B cell (primary cell): ENCODE data around the gene PARD6G. TPM values are rescaled to one million over a fixed set of nuclear protein-coding genes. Genes with fewer than 3 reads are reported as not detected.
"Not testable (repeated sequence)": the region's sequence is repeated elsewhere in the genome, so short reads cannot be mapped to it uniquely, and the experiment has no call there.

Source experiments
- ATAC-seq: fragments of 200-7000 bp; cut with Tn5 transposase; one replicate; pipeline ENCODE4 v1.10.0; 2021; ENCODE audit warnings: low read depth, mild to moderate bottlenecking, moderate number of reproducible peaks, moderate library complexity
- CTCF ChIA-PET: fragments of 350-600 bp; sonication (Branson Sonifier 250); formaldehyde crosslinking; loops from one replicate; lab custom pipeline; 2021; ENCODE audit warnings: antibody characterized with exemption, inconsistent platforms; lab: Charles Lee
- POLR2A ChIA-PET: fragments of 350-600 bp; sonication (Branson Sonifier 250); formaldehyde crosslinking; loops from one replicate; lab custom pipeline; 2021; ENCODE audit warnings: antibody characterized with exemption; lab: Charles Lee
- DNase-seq: peaks from one replicate; pipeline ENCODE4 v3.0.0; 2013
- H2AFZ ChIP-seq: 2 replicates; pipeline ENCODE4 v1.6.1; 2012; ENCODE audit warnings: mild to moderate bottlenecking, low read depth, low read length; ENCODE audit not compliant: insufficient read depth, poor library complexity, severe bottlenecking
- H3K27ac ChIP-seq, 2 donors: 1 replicate in 1 of 2; 2 replicates in 1 of 2; pipeline ENCODE4 v1.5.1; 2012 to 2013; ENCODE audit warnings: low read length in 2 of 2, mild to moderate bottlenecking in 2 of 2, moderate library complexity in 1 of 2
- H3K27me3 ChIP-seq, 4 experiments: fragments of 200-600 bp in 1 of 4; sonication (generic) in 1 of 4; replicated peaks in 1 of 4; 1 replicate in 2 of 4; 2 replicates in 2 of 4; pipeline versions ENCODE4 v1.6.1 to v1.7.0; 2013 to 2016; ENCODE audit warnings: low read length in 3 of 4, mild to moderate bottlenecking in 2 of 4, mixed read lengths in 1 of 4, moderate library complexity in 1 of 4; ENCODE audit not compliant: insufficient read depth in 4 of 4, control insufficient read depth in 3 of 4; ENCODE audit errors: control extremely low read depth in 1 of 4
- H3K36me3 ChIP-seq, 2 experiments: replicated peaks in 1 of 2; 1 replicate in 1 of 2; 2 replicates in 1 of 2; pipeline versions ENCODE4 v1.6.1 to v1.7.1; 2013; ENCODE audit warnings: low read length in 1 of 2; ENCODE audit not compliant: insufficient read depth in 2 of 2, control insufficient read depth in 1 of 2; ENCODE audit errors: control extremely low read depth in 1 of 2, extremely low read depth in 1 of 2
- H3K4me1 ChIP-seq, 2 donors: fragments of 200-600 bp in 1 of 2; sonication (generic) in 1 of 2; 1 replicate in 1 of 2; 2 replicates in 1 of 2; pipeline versions ENCODE4 v1.5.1 to v1.6.1; 2013 to 2017; ENCODE audit warnings: low read length in 2 of 2; ENCODE audit not compliant: control insufficient read depth in 2 of 2, insufficient read depth in 2 of 2
- H3K4me2 ChIP-seq: replicated peaks from 2 replicates; pipeline ENCODE3; 2012; ENCODE audit warnings: mild to moderate bottlenecking, low read depth, low read length; ENCODE audit not compliant: poor library complexity, severe bottlenecking
- H3K4me3 ChIP-seq, 5 experiments: fragments of 200-600 bp in 1 of 5; sonication (generic) in 1 of 5; 1 replicate in 3 of 5; 2 replicates in 2 of 5; pipeline versions ENCODE4 v1.5.1 to v1.7.0; 2011 to 2016; ENCODE audit warnings: low read length in 4 of 5, mild to moderate bottlenecking in 4 of 5, low read depth in 2 of 5, control low read depth in 1 of 5, moderate library complexity in 1 of 5; ENCODE audit not compliant: insufficient read depth in 1 of 5; ENCODE audit errors: control extremely low read depth in 1 of 5, extremely low read depth in 1 of 5
- H3K79me2 ChIP-seq: fragments of 200-600 bp; sonication (generic); one replicate; pipeline ENCODE4 v1.6.0; 2016; ENCODE audit warnings: low read length; ENCODE audit not compliant: control insufficient read depth, insufficient read depth
- H3K9ac ChIP-seq: fragments of 200-600 bp; sonication (generic); 2 replicates; pipeline ENCODE4 v1.6.1; 2017; ENCODE audit warnings: mild to moderate bottlenecking, low read length, moderate library complexity
- H3K9me3 ChIP-seq, 3 donors: one replicate each; pipeline versions ENCODE4 v1.6.1 to v1.7.1; 2013; ENCODE audit warnings: low read length in 2 of 3; ENCODE audit not compliant: control insufficient read depth in 2 of 3, insufficient read depth in 1 of 3; ENCODE audit errors: control extremely low read depth in 1 of 3
- H4K20me1 ChIP-seq: 2 replicates; pipeline ENCODE4 v1.6.0; 2012; ENCODE audit warnings: mild to moderate bottlenecking, low read length; ENCODE audit not compliant: insufficient read depth, control insufficient read depth, poor library complexity, severe bottlenecking
- H3K27ac Mint-ChIP-seq: one replicate; pipeline ENCODE4 v1.8.0; 2021; ENCODE audit warnings: mixed read lengths
- H3K27me3 Mint-ChIP-seq: one replicate; pipeline ENCODE4 v1.8.0; 2021; ENCODE audit warnings: mixed read lengths
- H3K4me1 Mint-ChIP-seq: one replicate; pipeline ENCODE4 v1.8.0; 2021; ENCODE audit warnings: mixed read lengths
- H3K4me3 Mint-ChIP-seq: one replicate; pipeline ENCODE4 v1.8.0; 2021; ENCODE audit warnings: mixed read lengths
- H3K9me3 Mint-ChIP-seq: one replicate; pipeline ENCODE4 v1.8.0; 2022; ENCODE audit warnings: mixed read lengths; ENCODE audit not compliant: insufficient read depth
- CTCF ChIP-seq: fragments of 200-600 bp; IDR thresholded peaks from one replicate; pipeline ENCODE4 v1.8.0; 2022; ENCODE audit warnings: antibody characterized with exemption, mild to moderate bottlenecking
- EZH2 ChIP-seq: IDR thresholded peaks from 2 replicates; pipeline ENCODE4 v1.6.1; 2012; ENCODE audit warnings: borderline replicate concordance, low read depth, mild to moderate bottlenecking, moderate library complexity, low read length; ENCODE audit not compliant: insufficient read depth, poor library complexity, severe bottlenecking
- WGBS: methylation state at CpG from one replicate; pipeline ENCODE4 v1.1.5; 2013; ENCODE audit warnings: missing lambda C conversion rate; ENCODE audit not compliant: insufficient coverage; 5-methylcytosine and 5-hydroxymethylcytosine counted together
- intact Hi-C: fragments of 100-400 bp; cut with micrococcal nuclease; formaldehyde crosslinking; loops from one replicate; pipeline ENCODE4 v1.10.0; 2022
- polyA plus RNA-seq: library from polyadenylated mRNA; depleted of rRNA; stranded (reverse); fragments of >200 nt; gene quantifications from 2 replicates; pipeline ENCODE4 v1.2.3, GENCODE V29; 2012
- total RNA-seq, 2 donors: library from RNA; stranded (reverse); fragments of 120-200 nt in 1 of 2; gene quantifications; 1 replicate in 1 of 2; 2 replicates in 1 of 2; pipeline versions ENCODE4 v1.2.3 to v1.2.4, GENCODE V29; 2013 to 2022

PARD6G gene
- total and polyA plus RNA-seq, 2 donors (not counting 1 experiment from before 2014, with no cell fraction given) = not detected

- Histone ChIP-seq H3K27me3 (peaks cover 0 to 11% (median 5%) of the 10 kb centered on the region in 4 experiments), H3K4me2 (no peak overlapping the region), H3K4me1 (peaks cover 0 to 2% of the 10 kb centered on the region in 2 donors), H3K9me3 (peaks cover 0 to 42% (median 8%) of the 10 kb centered on the region in 3 donors), H3K79me2 (no peaks in the 10 kb centered on the region), H4K20me1 (no peaks in the 10 kb centered on the region), H3K4me3 (no peak overlapping the region), H3K9ac (no peak overlapping the region), H3K27ac (no peak overlapping the region), H3K36me3 (no peaks in the 10 kb centered on the region), H2AFZ (no peak overlapping the region)
- Mint-ChIP-seq H3K4me3 (no peak overlapping the region), H3K27ac (no peak overlapping the region), H3K27me3 (peaks cover 18% of the 10 kb centered on the region), H3K9me3 (peaks cover 4% of the 10 kb centered on the region), H3K4me1 (no peaks in the 10 kb centered on the region)
- DNase-seq (no peak), ATAC-seq (no peak)
- ChIA-PET POLR2A (no interaction called here), CTCF (interaction anchor here (1.1 kb wide), 1 partner anchor 9 kb away, joined by 6 read pairs; no protein-coding TSS in a partner anchor)
- TF ChIP-seq EZH2 = no peak
- no peak for TF ChIP-seq CTCF
- 95% methylated on average over 10 of the region's 10 CpGs for WGBS
- intact Hi-C loops = no loop called here
These were observed 81.1 kb downstream of the PARD6G start for GRCh38 chr18:80166240-80166639.

- CTCF ChIA-PET = not testable (repeated sequence)
These were observed 82.5 kb downstream of the PARD6G start for GRCh38 chr18:80164727-80165355.

More at GRCh38 chr18:80164727-80165355, 82.5 kb downstream of the PARD6G start:
- POLR2A ChIA-PET, H3K36me3 ChIP-seq, H3K9ac ChIP-seq, H3K4me3 Mint-ChIP-seq, H3K79me2 ChIP-seq, H3K27ac ChIP-seq, H3K4me1 ChIP-seq, H3K4me2 ChIP-seq, H3K27me3 Mint-ChIP-seq, H3K27ac Mint-ChIP-seq, H2AFZ ChIP-seq, DNase-seq, H3K9me3 Mint-ChIP-seq, ATAC-seq, intact Hi-C loops, H3K4me3 ChIP-seq, H4K20me1 ChIP-seq, H3K27me3 ChIP-seq, H3K4me1 Mint-ChIP-seq: not testable (repeated sequence)
- 86% methylated on average over 8 of the region's 9 CpGs for WGBS
- peaks cover 0 to 40% (median 8%) of the 10 kb centered on the region in 3 donors for H3K9me3 ChIP-seq
